Measurements from ENCODE around the gene RNF157.

The RNF157 gene

DNA sequence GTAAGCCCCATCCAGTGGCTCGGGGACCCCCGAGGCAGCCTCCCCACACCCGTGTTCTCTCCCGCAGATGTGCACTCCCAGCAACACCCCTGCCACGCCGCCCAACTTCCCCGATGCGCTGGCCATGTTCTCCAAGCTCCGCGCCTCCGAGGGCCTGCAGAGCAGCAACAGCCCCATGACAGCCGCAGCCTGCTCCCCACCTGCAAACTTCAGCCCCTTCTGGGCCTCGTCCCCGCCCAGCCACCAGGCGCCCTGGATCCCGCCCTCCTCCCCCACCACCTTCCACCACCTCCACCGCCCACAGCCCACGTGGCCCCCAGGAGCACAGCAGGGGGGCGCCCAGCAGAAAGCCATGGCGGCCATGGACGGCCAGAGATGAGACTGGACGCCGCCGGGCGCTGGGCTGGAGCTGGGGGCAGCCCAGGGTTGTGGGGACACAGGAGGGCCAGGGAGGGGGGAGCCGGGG is 29.9 kb upstream of the RNF157 start:
- DNase-seq, result no peak

DNA sequence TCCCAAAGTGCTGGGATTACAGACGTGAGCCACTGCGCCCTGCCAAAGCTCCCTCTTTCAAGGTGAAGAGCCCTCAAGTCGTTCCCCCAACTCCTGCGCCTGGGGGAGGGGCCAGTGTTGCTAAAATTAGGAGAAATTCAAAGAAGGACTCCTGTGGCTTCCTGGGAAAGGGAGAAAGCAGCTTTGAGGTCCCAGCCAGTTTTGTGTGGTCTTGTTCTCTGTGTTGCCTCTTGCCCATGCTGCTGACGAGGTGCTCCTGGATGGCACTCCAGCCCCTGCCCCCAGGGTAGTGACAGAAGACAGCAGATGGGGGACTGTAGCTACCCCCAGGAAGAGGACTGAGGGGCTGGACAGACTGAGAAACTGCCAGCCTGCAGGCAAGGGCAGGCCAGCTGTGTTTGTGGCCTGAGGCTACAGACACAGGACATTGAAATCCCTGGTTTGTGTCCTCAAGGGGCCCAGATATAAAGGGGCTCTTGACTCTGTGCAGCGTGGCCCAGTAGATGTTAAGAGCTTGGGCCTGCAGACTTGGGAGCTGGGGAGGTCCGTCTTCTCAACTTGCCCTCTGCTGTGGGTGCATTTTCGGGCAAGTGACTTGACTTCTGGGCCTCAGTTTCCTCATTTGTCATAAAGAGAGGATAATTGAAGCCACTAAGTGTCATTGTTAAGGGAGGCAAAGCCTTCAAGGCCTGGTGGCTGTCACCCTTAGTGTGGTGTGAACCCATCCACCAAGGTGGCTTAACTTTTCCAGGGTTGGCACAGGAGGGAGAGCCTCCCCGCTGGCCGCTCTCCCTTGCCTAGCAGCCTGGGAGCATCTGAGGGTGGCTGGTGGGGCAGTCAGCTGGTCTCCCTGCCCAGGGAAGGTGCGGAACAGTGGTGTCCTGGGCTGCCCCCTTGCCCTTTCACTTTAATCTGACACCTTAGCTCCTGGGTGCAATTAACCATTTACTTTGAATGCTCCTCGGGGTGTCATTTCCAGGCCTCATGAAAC is 29.0 kb upstream of the RNF157 start:
- no peak for DNase-seq

DNA sequence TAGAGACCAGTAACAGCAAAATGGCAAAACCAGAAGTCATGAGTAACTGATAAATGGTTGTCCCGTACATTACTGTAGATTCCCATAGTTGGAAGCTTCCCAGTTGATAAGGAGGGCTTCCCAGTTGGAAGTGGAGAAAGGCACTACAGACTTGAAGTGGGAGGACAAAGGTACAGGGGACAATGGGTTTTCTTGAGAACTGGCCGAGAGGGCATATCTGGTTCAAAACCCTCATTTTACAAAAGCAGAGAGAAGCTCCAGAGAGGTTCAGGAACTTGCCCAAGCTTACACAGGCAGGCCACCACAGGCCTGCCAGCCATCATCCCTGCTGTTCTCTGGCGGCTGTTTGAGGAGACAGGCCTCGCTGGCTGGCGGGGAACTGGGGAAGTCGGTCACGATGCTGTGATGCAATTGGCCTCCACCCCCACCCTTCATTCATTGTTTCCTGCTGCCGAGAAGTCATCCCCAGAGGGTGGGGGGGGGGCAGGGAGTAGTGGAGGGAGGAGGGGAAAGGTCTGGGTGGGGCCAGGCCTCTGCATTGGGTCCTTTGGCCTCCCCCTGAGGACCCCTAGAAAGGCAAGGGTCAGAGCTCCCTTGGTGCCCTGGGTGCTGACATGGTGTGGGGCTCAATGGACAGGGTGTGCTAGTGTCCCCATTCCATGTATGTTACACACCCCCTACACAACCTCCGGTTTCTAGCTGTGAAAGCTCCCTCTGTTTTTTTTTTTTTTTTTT is 27.9 kb upstream of the RNF157 start:
- DNase-seq, result peak; percentile 80

DNA sequence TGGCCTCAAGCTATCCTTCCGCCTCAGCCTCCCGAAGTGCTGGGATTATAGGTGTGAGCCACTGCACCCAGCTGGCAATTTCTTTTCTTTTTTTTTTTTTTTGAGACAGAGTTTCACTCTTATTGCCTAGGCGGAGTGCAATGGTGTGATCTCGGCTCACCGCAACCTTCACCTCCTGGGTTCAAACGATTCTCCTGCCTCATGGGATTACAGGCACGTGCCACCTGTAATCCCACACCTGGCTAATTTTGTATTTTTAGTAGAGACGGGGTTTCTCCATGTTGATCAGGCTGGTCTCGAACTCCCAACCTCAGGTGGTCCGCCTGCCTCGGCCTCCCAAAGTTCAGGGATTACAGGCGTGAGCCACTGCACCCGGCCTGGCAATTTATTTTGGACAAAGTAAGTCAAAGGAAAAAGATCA is 27.3 kb upstream of the RNF157 start:
- peak; percentile 26 for DNase-seq

DNA sequence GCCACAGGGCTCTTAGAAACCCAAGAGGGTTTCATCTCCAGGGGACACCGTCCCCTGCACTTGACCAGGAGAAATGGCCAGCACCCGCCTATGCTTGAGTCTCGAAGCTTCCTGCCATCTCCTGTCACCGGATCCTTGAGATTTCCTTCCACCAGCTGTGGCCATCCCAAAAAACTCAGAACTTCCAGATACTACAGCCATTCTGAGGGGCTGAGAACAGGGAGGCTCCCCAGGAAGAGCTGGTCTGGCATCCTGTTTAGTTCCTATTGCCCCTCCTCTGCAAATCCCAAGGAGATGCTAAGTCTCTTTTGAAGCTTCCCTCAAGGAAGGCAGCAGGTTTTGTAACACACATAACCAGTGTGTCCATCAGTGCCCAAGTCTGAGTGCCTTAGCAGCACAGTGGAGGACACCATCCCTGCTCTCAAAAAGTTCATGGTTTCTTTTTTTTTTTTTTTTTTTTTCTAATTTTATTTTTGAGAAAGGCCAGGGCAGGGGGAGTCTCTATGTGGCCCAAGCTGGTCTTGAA is 26.8 kb upstream of the RNF157 start:
- DNase-seq, result no peak

DNA sequence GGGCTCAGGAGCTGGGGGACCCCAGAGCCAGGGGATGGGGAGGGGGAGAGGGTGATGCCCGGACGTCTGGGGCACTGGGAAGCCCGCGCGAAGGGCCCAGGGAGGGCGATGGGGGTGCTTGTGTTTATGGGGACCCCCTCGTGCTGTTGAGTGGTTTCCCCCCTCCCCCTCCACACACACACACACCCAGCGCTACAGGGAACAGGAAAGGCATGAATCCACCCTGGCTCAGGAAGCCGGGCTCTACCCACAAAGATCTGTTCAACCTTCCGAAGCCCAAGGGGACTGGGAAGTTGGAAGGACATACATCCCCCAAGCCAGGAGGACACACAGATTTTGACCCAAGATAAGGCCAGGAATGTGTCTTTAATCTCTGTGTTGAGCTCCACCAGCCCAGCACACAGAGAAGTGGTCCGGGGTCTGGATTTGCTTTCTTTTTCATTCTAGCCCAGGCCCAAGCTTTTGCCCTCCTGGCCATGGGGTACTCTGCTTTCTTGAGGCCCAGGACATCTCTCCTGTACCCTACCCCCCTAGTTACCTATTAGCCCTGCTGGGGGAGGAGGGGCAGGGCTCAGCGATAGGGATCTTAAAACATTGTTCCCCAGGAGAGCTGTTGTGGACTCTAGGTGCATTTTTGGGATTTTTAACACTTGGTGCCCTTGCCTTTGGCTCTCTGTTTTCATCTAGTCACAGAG is 26.1 kb upstream of the RNF157 start:
- peak; percentile 43 for DNase-seq

DNA sequence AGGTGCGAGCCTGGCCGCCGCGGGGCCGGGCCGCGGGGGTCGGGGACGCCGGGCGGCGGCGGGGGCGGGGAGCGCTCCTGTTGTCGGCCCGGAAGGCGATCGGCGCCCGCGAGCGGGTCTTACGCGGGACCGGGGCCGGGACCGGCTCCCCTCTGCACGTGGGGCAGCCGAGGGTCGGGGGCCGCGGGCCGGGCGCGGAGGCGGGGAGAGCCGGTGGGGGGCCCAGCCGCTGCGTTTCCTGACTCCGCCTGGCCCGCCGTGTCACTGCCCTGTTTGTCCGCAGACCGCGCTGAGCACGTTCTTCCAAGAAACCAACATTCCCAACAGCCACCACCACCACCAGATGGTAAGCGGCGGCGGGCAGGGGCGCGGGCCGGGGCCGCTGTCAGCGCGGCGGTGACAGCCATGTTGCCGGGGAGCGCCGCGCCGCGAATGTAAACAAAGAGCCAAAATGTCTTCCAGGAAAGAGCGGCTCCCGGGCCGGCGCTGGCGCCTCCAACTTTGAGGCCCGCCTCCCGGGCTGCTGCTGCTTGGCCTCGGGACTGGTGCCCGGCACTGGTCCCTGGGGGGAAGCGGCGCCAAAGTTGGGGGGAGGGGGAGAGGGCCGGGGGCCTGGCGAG is 25.4 kb upstream of the RNF157 start:
- peak; percentile 70 for DNase-seq

DNA sequence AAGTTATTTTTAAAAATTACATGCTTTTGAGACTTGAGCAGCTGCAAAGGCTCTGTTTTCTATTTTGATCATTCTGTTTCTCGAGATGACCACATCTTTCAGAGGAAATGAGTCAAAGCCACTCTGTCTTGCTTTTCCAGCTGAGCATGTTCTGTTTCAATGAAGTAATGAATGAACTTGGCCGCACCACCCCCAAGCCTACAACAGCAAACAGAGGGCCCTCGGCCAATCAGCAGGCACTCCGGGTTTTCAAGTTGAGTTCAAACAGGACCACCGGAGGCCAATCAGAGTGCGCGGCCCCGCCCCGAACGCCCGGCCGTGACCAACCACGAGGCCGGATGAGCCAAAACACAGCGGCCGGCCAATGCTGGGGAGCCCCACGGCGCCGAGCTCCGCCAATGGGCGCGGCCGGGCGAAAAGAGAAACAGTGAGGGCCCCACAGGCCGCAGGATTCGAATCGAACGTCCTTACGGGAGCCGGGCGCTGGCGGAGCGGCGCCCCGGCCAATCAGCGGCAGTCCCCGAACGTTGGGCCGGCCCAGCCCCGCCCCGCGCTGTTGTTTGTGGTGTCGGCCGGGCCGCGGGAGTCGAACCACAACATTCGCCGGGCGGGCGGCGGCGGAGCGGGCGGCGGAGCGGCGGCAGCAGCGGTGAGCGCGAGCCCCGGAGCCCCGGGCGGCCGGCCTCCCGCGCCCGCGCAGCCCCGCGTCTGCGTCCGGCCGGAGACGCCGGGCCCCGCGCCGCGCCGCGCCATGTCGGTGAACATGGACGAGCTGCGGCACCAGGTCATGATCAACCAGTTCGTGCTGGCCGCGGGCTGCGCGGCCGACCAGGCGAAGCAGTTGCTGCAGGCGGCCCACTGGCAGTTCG is 24.7 kb upstream of the RNF157 start, which contains the start of gene UBALD2:
TSS of gene UBALD2 (plus strand) at position 594 of the 869 bp plus-strand sequence. CDS start at position 752, 158 bp downstream.
- peak; percentile 99 for DNase-seq

DNA sequence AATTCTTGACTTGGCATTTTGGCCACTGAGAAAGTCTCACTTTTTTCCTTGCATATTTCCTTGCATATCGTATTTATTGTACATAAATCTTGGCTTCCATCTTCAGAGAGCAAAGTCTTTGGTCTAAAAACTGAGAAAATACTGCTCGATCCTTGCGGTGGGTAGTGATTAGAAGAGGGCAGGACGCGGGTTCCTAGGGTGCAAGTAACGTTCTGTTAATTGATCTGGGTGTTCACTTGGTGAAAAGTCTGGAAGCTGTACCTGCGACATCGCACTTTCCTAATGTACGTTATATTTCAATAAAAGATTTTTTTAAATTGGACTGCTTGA is 24.1 kb upstream of the RNF157 start:
- DNase-seq, result peak; percentile 28

DNA sequence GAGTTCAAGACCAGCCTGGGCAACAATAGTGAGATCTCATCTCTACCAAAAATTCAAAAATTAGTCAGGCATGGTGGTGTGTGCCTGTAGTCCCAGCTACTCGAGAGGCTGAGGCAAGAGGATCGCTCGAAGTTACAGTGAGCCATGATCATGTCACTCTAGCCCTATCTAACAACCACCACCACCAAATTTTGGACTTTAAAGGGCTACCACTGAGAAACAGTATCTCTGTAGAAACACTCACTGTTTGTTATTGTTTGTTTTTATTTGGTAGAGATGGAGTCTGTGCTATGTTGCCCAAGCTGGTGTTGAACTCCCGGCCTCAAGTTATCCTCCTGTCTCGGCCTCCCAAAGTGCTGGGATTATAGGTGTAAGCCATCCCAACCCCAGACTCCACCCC is 23.6 kb upstream of the RNF157 start:
- no peak for DNase-seq

DNA sequence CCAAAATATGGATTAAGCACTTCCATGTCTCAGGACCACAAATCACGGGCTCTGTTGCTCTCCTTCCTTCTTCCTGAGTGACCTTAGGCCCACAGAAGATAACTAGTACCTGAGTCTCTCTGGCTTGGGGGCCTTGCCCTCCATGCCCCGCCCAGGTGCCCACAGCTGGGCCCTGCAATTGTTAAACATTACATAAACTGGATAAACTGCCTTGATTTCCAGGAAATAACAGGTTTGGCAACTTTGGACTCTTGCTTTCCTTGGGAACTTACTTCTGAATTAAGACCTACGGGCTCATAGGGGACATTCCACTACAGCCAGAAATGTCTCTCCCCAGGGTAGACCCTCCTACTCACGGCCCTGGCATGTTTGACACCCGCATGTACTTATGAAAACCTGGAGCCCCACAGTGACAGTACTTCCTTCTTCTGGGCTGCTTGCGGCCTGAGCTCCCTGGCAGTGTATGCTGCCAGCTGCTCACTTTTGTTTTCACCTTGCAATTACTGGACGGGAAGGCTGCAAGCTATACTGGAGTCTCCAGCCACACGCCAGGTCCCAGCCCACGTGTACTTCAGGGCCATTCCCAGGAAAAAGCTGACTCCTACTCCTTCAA is 22.5 kb upstream of the RNF157 start:
- DNase-seq, result peak; percentile 43

DNA sequence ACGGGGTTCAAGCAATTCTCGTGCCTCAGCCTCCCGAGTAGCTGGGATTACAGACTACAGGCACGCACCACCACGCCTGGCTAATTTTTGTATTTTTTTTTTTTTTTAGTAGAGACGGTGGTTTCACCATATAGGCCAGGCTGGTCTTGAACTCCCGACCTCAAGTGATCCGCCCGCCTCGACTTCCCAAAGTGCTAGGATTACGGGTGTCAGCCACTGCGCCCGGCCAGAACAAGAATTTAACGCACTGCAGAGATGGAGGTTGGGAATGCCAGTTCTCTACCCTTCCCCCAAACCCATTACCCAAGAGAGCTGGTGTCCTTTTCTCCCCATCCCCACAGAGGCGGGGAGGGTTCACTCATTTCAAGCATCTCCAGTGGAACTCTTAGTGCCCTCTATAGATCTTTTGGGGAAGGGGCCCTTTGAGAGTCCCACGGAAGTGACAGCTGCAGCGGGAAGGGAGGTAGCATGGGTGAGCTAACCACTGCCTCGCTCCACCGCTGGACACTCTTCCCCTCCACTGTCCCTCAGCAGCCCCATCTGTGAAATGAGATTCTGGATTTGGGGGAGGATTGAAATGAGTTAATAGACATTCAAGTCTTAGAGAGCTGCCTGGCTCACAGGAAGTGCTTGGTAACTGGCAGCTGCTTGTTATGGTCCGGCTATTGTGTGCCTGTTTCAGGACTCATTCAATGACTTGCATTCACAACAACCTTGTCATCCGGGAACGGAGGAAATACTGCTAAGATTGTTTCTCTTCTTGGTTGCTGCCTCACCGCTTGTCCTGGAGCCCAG is 21.3 kb upstream of the RNF157 start:
- DNase-seq, result peak; percentile 36

DNA sequence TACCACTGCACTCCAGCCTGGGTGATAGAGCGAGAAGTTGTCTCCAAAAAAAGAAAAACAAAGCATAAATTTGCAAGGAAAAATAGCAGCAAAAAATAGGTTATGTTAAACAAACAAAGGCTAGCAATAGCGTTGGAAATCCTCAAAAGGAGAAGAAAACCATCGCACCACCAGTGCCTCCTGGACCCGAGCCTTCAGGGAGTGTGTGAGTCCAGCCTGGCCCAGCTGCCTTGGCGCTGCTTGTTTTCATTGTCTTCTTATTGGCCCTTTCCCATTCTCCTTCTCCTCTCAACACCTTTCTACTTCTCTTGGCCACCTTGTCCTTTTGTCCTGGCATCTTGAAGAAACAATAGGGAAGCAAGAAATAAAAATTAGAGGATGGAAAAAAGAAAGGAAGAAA is 20.4 kb upstream of the RNF157 start:
- DNase-seq, result no peak

DNA sequence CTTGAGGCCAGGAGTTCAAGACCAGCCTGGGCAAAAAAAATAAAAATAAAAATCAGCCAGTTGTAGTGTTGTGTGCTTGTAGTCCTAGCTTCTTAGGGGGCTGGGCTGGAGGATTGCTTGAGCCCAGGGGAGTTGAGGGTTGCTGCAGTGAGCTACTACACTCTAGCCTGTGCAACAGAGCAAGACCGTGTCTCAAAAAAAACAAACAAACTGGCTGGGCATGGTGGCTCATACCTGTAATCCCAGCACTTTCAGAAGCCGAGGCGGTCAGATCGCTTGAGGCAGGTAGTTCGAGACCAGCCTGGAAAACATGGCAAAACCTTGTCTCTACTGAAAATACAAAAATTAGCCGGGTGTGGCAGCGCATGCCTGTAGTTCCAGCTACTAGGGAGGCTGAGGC is 19.9 kb upstream of the RNF157 start:
- DNase-seq, result no peak

DNA sequence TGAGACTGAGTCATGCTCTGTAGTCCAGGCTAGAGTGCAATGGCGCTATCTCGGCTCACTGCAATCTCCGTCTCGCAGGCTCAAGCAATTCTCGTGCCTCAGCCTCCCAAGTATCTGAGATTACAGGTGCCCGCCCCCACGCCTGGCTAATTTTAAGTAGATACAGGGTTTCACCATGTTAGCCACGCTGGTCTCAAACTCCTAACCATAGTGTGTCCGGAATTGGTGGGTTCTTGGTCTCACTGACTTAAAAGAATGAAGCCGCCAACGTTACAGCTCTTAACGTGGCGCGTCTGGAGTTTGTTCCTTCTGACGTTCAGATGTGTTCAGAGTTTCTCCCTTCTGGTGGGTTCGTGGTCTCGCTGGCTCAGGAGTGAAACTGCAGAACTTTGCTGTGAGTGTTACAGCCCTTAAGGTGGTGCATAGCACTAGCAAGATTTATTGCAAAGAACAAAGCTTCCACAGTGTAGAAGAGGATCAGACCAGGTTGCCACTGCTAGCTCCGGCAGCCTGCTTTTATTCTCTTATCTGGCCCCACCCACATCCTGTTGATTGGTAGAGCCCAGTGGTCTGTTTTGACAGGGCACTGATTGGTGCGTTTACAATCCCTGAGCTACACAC is 16.2 kb upstream of the RNF157 start:
- DNase-seq, result peak; percentile 47

DNA sequence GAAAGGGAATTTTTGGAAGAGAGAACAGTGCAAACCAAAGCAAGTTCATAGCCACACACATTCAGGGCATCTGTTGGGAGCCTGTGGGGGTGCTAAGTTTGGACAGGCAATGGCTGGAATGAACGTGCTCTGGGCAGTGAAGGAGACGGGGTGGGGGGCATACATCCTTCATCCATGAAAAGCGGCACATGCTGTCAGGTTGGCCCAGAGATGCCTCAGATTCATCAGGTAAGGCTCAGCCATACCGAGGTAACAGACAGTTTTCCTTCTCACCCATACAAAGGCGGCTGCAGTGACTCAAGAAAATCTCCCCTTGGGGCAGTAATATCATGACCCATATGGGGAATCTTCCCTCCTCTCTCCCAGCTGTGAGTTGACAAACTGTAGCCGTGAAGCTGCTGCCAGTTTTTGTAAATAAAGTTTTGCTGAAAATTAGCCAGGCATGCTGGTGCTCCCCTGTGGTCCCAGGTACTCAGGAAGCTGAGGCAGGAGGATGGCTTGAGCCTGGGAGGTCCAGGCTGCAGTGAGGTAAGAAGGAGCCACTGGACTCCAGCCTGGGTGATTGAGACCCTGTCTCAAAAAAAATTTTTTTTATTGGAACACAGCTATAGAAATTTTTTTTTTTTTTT is 15.6 kb upstream of the RNF157 start:
- no peak for DNase-seq

DNA sequence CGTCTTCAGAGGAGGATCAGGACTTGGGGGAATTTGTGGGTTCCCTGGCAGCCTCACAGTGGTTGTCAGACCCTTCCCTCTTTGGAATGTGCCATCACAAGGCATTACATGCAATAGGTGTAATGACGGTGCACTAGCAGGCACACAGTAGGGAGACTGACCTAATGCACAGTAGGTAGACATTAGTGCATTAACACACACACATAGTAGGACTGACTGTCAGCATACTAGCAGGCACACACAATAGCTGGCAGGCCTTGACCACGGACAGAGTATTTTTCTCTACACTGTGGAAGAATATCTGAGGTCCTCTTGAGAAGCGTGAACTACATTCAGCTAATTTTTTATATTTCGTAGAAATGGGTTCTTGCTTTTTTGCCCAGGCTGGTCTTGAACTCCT is 14.0 kb upstream of the RNF157 start:
- no peak for DNase-seq

DNA sequence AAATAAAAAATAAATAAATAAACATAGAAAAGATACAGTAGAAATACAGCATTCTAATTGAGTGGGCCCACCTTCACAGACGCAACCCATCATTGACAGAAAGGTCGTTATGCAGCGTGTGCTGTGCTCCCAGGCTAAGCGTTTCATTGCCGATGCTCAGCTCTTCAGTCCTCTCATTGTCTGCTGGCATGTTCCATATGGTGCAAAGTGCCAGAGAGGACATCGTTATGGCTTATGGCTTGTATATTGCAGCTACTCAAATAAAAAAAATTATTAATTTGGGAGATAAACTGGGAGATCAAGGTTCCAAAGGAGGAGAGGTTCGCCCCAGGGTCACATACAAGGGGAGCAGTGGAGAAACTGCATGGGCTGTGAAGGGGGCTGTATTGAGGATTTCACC is 13.5 kb upstream of the RNF157 start:
- no peak for DNase-seq

Data from CD4-positive, alpha-beta T cell treated with Interleukin-17A for 4 hours (primary cell).